ENCODE data around the gene SERPINH1. TPM values are rescaled to one million over a fixed set of nuclear protein-coding genes. Genes with fewer than 3 reads are reported as not detected.

SERPINH1 gene
- total and polyA plus RNA-seq, 2 of the 13 experiments (the other 11 are each of a cell fraction or from before 2014, with no cell fraction given), result 83.6 to 83.8 TPM

DNA sequence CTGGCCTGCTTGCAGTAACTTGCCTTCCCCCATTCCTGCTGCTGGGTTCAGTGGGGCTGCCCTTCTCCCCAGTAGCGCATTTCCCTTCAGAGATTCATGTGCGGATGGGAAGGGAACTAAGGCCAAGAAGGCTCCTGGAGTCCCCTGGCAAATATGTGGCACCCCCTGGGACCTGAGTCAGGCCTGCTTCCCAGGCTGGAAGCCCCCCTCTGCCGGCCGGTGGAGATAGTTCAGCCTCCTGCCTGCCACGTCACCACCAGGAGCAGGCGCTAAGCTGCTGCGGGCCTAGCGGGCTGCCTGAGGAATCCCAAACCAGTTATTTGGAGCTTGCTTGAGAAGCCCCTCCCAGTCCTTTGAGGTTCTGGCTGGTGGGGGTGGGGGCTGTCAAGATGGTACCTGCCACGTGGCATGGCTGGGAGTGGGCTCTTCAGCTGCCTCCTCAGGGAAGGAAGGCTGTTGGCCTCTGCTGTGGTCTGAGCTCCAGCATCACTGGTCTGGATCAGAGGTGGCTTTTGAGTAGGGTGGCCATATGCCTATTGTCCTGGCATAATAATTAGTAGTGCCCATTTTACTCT, 2.0 kb downstream of the SERPINH1 start (continued):
- TF ChIP-seq E2F5 (CRISPR knock-in tag; conservative IDR thresholded peaks at IDR 0.05) (no peak), PAWR (CRISPR knock-in tag; IDR thresholded peaks at IDR 0.05; ENCODE audit: borderline replicate concordance) (no peak), POLR2A (IDR thresholded peaks at IDR 0.05; ENCODE audit: insufficient read depth in 1 of 2, low read depth in 2 of 2, low read length in 2 of 2) (0 out of 4 replicates have a peak, but pooled peaks of 1 of the 2 experiments have one; percentile 23), FOSL2 (CRISPR knock-in tag; IDR thresholded peaks at IDR 0.05) (peak; percentile 31; the same call in 1 of the 2 replicates), ETV5 (CRISPR knock-in tag; IDR thresholded peaks at IDR 0.05; ENCODE audit: borderline replicate concordance) (no peak), ZNF598 (CRISPR knock-in tag; IDR thresholded peaks at IDR 0.05; ENCODE audit: borderline replicate concordance) (no peak), DMAP1 (CRISPR knock-in tag; IDR thresholded peaks at IDR 0.05) (0 out of 2 replicates have a peak, but pooled peaks have one; percentile 38), ZNF121 (CRISPR knock-in tag; IDR thresholded peaks at IDR 0.05) (no peak), ZMYM3 (CRISPR knock-in tag; IDR thresholded peaks at IDR 0.05) (no peak), ZNF234 (CRISPR knock-in tag; conservative IDR thresholded peaks at IDR 0.05) (no peak), ZNF768 (CRISPR knock-in tag; IDR thresholded peaks at IDR 0.05) (no peak), ZNF549 (CRISPR knock-in tag; IDR thresholded peaks at IDR 0.05) (no peak), POLR2AphosphoS2 (IDR thresholded peaks at IDR 0.05; ENCODE audit: low read depth, low read length) (no peak), KDM4B (CRISPR knock-in tag; IDR thresholded peaks at IDR 0.05) (no peak), ZNF839 (CRISPR knock-in tag; IDR thresholded peaks at IDR 0.05; ENCODE audit: borderline replicate concordance) (no peak), MTERF4 (CRISPR knock-in tag; IDR thresholded peaks at IDR 0.05) (0 out of 2 replicates have a peak, but pooled peaks have one; percentile 58)
- TF ChIP-seq, protein P1, sequence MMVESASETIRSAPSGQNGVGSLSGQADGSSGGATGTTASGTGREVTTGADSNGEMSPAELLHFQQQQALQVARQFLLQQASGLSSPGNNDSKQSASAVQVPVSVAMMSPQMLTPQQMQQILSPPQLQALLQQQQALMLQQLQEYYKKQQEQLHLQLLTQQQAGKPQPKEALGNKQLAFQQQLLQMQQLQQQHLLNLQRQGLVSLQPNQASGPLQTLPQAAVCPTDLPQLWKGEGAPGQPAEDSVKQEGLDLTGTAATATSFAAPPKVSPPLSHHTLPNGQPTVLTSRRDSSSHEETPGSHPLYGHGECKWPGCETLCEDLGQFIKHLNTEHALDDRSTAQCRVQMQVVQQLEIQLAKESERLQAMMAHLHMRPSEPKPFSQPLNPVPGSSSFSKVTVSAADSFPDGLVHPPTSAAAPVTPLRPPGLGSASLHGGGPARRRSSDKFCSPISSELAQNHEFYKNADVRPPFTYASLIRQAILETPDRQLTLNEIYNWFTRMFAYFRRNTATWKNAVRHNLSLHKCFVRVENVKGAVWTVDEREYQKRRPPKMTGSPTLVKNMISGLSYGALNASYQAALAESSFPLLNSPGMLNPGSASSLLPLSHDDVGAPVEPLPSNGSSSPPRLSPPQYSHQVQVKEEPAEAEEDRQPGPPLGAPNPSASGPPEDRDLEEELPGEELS (CRISPR knock-in tag; IDR thresholded peaks at IDR 0.05), result no peak
- TF ChIP-seq, protein P2, sequence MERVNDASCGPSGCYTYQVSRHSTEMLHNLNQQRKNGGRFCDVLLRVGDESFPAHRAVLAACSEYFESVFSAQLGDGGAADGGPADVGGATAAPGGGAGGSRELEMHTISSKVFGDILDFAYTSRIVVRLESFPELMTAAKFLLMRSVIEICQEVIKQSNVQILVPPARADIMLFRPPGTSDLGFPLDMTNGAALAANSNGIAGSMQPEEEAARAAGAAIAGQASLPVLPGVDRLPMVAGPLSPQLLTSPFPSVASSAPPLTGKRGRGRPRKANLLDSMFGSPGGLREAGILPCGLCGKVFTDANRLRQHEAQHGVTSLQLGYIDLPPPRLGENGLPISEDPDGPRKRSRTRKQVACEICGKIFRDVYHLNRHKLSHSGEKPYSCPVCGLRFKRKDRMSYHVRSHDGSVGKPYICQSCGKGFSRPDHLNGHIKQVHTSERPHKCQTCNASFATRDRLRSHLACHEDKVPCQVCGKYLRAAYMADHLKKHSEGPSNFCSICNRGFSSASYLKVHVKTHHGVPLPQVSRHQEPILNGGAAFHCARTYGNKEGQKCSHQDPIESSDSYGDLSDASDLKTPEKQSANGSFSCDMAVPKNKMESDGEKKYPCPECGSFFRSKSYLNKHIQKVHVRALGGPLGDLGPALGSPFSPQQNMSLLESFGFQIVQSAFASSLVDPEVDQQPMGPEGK (CRISPR knock-in tag; IDR thresholded peaks at IDR 0.05), result peak; percentile 24; the same call in 1 of the 2 replicates
- TF ChIP-seq, protein P3, sequence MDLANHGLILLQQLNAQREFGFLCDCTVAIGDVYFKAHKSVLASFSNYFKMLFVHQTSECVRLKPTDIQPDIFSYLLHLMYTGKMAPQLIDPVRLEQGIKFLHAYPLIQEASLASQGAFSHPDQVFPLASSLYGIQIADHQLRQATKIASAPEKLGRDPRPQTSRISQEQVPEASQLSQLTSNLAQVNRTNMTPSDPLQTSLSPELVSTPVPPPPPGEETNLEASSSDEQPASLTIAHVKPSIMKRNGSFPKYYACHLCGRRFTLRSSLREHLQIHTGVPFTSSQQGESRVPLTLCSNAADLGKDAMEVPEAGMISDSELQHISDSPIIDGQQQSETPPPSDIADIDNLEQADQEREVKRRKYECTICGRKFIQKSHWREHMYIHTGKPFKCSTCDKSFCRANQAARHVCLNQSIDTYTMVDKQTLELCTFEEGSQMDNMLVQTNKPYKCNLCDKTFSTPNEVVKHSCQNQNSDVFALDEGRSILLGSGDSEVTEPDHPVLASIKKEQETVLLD (CRISPR knock-in tag; IDR thresholded peaks at IDR 0.05; ENCODE audit: low read depth), result no peak

All from HepG2 (cell line).